Panc1 (cell line): ENCODE data around the gene TREX2. TPM values are rescaled to one million over a fixed set of nuclear protein-coding genes. Genes with fewer than 3 reads are reported as not detected.

Source experiments
- ATAC-seq: fragments of 200-7000 bp; cut with Tn5 transposase; 2 replicates; pipeline ENCODE4 v1.9.1; 2020; ENCODE audit warnings: mild to moderate bottlenecking, moderate library complexity
- BruUV-seq: library from RNA; stranded (reverse); fragments of 400-500 nt; replicated peaks from 2 replicates; lab custom pipeline; 2021; lab: Mats Ljungman, UMichigan
- CTCF ChIA-PET: fragments of 300-600 bp; sonication (Branson Sonifier 250); formaldehyde crosslinking; loops from one replicate; lab custom pipeline; 2022; ENCODE audit warnings: antibody characterized with exemption; lab: Charles Lee
- POLR2A ChIA-PET: fragments of 300-600 bp; sonication (Branson Sonifier 250); formaldehyde crosslinking; loops from one replicate; lab custom pipeline; 2022; ENCODE audit warnings: antibody characterized with exemption; lab: Charles Lee
- DNase-seq: peaks from one replicate; pipeline ENCODE4 v3.0.0-alpha.2; 2010; ENCODE audit warnings: low read depth, low spot score
- H3K27ac ChIP-seq: 2 replicates; pipeline ENCODE4 v1.5.1; 2011; ENCODE audit warnings: mild to moderate bottlenecking, low read length, inconsistent platforms
- H3K27me3 ChIP-seq: fragments of 200-500 bp; sonication (Bioruptor generic); 2 replicates; pipeline ENCODE4 v1.6.0; 2014; ENCODE audit warnings: low read length, inconsistent platforms; ENCODE audit not compliant: control insufficient read depth, insufficient read depth
- H3K36me3 ChIP-seq: fragments of 200-500 bp; sonication (Bioruptor generic); 2 replicates; pipeline ENCODE4 v1.5.1; 2014; ENCODE audit warnings: inconsistent platforms, mild to moderate bottlenecking, low read length, moderate library complexity; ENCODE audit not compliant: control insufficient read depth, insufficient read depth
- H3K4me1 ChIP-seq: 2 replicates; pipeline ENCODE4 v1.5.1; 2011; ENCODE audit warnings: inconsistent platforms, mild to moderate bottlenecking, low read length, moderate library complexity; ENCODE audit not compliant: control insufficient read depth, insufficient read depth
- H3K4me3 ChIP-seq, 2 experiments: 2 replicates each; pipeline ENCODE4 v1.5.1; 2011 to 2012; ENCODE audit warnings: low read depth in 2 of 2, low read length in 2 of 2, mild to moderate bottlenecking in 2 of 2, inconsistent platforms in 1 of 2, moderate library complexity in 1 of 2
- H3K9me3 ChIP-seq: fragments of 200-500 bp; sonication (Bioruptor generic); 2 replicates; pipeline ENCODE4 v1.5.1; 2014; ENCODE audit warnings: low read depth, mild to moderate bottlenecking, inconsistent platforms, low read length, moderate library complexity; ENCODE audit not compliant: control insufficient read depth, insufficient read depth
- POLR2AphosphoS5 ChIP-seq: IDR thresholded peaks from 2 replicates; pipeline ENCODE4 v1.6.1; 2012; ENCODE audit warnings: mild to moderate bottlenecking, low read depth, low read length, moderate library complexity
- SIN3A ChIP-seq: IDR thresholded peaks from 2 replicates; pipeline ENCODE4 v1.6.1; 2012; ENCODE audit warnings: low read depth, mild to moderate bottlenecking, low read length, moderate library complexity, borderline replicate concordance; ENCODE audit not compliant: insufficient read depth
- TCF7L2 ChIP-seq: IDR thresholded peaks from 2 replicates; pipeline ENCODE4 v1.6.1; 2011; ENCODE audit warnings: mild to moderate bottlenecking, low read depth, low read length, inconsistent platforms
- in situ Hi-C: cut with HindIII; loops from 2 replicates; pipeline ENCODE4 v1.10.0; 2016; ENCODE audit warnings: low sequenced_read_pairs, low pct_unique_long_range_greater_than_20kb
- intact Hi-C: fragments of 100-400 bp; cut with micrococcal nuclease; formaldehyde crosslinking; loops from one replicate; pipeline ENCODE4 v1.10.0; 2022; ENCODE audit not compliant: unreplicated experiment
- total RNA-seq: library from RNA; stranded (reverse); gene quantifications from one replicate; pipeline ENCODE4 v1.2.1, GENCODE V29; 2021; ENCODE audit not compliant: unreplicated experiment
- TF ChIP-seq, protein P1 (sequence below): fragments of 450-650 bp; IDR thresholded peaks from 2 replicates; pipeline ENCODE4 v1.5.1; 2017; ENCODE audit warnings: mild to moderate bottlenecking
- TF ChIP-seq, protein P2 (sequence below), 2 experiments: IDR thresholded peaks; 2 replicates each; pipeline ENCODE4 v1.6.1; 2011 to 2012; ENCODE audit warnings: low read depth in 2 of 2, control low read depth in 1 of 2, low read length in 1 of 2, mild to moderate bottlenecking in 1 of 2, moderate library complexity in 1 of 2; ENCODE audit not compliant: insufficient read depth in 1 of 2

TREX2 gene
- total RNA-seq, 1 experiment from 2014 or later = 2.4 TPM

DNA sequence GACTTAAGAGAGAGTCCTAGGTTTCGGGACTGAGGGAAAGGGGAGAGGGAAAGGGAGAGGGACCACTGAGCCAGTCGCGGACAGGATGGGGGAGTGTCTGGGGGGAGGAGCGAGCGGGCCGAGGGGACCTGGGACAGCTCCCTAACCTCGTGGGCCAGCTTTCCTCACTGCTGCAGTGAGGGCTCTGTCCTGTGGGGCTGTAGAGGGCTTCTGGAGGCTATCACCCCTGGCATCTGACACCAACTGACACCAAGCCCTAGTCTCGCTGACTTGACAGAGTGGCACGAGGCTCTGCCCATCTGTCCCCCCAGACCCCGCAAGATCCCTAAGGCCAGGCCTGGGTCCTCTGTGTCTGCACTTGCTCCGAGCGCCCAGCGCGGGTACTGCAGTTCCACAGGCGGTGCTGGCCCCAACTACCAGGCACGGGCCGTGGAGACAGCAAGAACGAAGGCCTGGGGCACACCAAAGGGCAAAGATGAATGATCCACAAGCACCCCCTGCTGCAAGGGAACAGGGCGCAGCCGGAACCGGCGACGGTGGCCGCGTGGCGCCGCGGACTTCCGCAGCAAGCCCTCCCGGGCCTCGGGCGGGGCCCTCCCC, 24.1 kb upstream of the TREX2 start:
- no peaks in the 10 kb centered on the region for H3K9me3 ChIP-seq
- DNase-seq = no peak
- peak overlapping the region; percentile 81 for H3K27ac ChIP-seq
- H3K36me3 ChIP-seq = no peaks in the 10 kb centered on the region
- peak; percentile 54 for ATAC-seq
- in situ Hi-C loops = no loop called here
- H3K4me1 ChIP-seq = no peaks in the 10 kb centered on the region
- BruUV-seq = no TSS peak
- H3K27me3 ChIP-seq = no peaks in the 10 kb centered on the region
- TF ChIP-seq TCF7L2 = no peak
- peak; percentile 93; the same call in 1 of the 2 replicates for TF ChIP-seq SIN3A
- TF ChIP-seq, protein P1, sequence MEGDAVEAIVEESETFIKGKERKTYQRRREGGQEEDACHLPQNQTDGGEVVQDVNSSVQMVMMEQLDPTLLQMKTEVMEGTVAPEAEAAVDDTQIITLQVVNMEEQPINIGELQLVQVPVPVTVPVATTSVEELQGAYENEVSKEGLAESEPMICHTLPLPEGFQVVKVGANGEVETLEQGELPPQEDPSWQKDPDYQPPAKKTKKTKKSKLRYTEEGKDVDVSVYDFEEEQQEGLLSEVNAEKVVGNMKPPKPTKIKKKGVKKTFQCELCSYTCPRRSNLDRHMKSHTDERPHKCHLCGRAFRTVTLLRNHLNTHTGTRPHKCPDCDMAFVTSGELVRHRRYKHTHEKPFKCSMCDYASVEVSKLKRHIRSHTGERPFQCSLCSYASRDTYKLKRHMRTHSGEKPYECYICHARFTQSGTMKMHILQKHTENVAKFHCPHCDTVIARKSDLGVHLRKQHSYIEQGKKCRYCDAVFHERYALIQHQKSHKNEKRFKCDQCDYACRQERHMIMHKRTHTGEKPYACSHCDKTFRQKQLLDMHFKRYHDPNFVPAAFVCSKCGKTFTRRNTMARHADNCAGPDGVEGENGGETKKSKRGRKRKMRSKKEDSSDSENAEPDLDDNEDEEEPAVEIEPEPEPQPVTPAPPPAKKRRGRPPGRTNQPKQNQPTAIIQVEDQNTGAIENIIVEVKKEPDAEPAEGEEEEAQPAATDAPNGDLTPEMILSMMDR = no peak
- TF ChIP-seq, protein P2, sequence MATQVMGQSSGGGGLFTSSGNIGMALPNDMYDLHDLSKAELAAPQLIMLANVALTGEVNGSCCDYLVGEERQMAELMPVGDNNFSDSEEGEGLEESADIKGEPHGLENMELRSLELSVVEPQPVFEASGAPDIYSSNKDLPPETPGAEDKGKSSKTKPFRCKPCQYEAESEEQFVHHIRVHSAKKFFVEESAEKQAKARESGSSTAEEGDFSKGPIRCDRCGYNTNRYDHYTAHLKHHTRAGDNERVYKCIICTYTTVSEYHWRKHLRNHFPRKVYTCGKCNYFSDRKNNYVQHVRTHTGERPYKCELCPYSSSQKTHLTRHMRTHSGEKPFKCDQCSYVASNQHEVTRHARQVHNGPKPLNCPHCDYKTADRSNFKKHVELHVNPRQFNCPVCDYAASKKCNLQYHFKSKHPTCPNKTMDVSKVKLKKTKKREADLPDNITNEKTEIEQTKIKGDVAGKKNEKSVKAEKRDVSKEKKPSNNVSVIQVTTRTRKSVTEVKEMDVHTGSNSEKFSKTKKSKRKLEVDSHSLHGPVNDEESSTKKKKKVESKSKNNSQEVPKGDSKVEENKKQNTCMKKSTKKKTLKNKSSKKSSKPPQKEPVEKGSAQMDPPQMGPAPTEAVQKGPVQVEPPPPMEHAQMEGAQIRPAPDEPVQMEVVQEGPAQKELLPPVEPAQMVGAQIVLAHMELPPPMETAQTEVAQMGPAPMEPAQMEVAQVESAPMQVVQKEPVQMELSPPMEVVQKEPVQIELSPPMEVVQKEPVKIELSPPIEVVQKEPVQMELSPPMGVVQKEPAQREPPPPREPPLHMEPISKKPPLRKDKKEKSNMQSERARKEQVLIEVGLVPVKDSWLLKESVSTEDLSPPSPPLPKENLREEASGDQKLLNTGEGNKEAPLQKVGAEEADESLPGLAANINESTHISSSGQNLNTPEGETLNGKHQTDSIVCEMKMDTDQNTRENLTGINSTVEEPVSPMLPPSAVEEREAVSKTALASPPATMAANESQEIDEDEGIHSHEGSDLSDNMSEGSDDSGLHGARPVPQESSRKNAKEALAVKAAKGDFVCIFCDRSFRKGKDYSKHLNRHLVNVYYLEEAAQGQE (IDR thresholded peaks at IDR 0.05; ENCODE audit: insufficient read depth in 1 of 2, low read depth in 2 of 2, low read length in 1 of 2) = peak in 1 of 2 experiments; percentile 83; a peak in 2 of 4 replicates
- intact Hi-C loops = no loop called here
- POLR2A ChIA-PET = no interaction called here
- H3K4me3 ChIP-seq = peak overlapping the region; percentile 75 to 95
- CTCF ChIA-PET = interaction anchor here (0.9 to 1.2 kb wide), 2 partner anchors 9 to 36 kb away, joined by 4 to 12 read pairs; no protein-coding TSS in a partner anchor

DNA sequence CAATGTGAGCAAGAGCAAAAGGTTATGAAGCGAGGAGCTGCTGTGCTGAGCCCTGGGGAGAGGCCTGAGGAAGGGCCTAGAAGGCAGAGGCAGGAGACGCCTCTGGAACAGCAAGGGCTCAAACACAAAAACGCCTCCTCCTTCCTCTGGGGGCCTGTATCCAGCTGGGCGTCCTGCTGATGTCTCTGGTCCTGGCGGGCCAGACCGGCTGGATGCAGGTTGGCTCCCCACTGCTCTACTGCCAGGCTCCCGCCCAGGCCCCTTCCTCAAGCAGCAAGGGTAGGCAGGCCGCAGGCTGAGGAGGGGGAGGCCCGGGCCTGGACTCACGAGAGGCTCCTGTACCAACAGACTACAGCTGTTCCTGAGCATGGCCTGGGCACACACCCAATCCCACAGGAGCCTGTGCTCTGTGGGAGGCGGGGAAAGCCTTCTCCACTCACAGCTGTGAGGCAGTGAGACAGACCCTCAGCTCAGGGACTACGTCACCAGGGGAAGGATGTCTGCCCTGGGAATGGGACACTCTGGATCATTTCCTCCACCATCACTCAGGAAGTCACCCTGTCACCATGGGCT, 22.2 kb upstream of the TREX2 start:
- no peaks in the 10 kb centered on the region for H3K4me1 ChIP-seq
- no peak for ATAC-seq
- no peak overlapping the region for H3K27ac ChIP-seq
- in situ Hi-C loops = no loop called here
- H3K27me3 ChIP-seq = no peaks in the 10 kb centered on the region
- H3K4me3 ChIP-seq = no peak overlapping the region
- BruUV-seq = no TSS peak
- intact Hi-C loops = no loop called here
- DNase-seq = no peak
- ChIA-PET CTCF (no interaction called here), POLR2A (no interaction called here)
- H3K36me3 ChIP-seq = no peaks in the 10 kb centered on the region
- TF ChIP-seq, protein P2 (IDR thresholded peaks at IDR 0.05; ENCODE audit: insufficient read depth in 1 of 2, low read depth in 2 of 2, low read length in 1 of 2) = no peak
- TF ChIP-seq POLR2AphosphoS5 = no peak
- TF ChIP-seq TCF7L2 = no peak
- H3K9me3 ChIP-seq = no peaks in the 10 kb centered on the region
